PC-3 (cell line): ENCODE measurements around the gene BPGM. TPM values are rescaled to one million over a fixed set of nuclear protein-coding genes. Genes with fewer than 3 reads are reported as not detected.

Experiments used
- ATAC-seq: fragments of 200-7000 bp; cut with Tn5 transposase; 2 replicates; pipeline ENCODE4 v1.9.1; 2020; ENCODE audit warnings: mild to moderate bottlenecking, moderate library complexity
- BruUV-seq: library from RNA; stranded (reverse); fragments of 400-500 nt; replicated peaks from 2 replicates; lab custom pipeline; 2021; lab: Mats Ljungman, UMichigan
- CTCF ChIA-PET: fragments of 300-600 bp; sonication (Branson Sonifier 250); formaldehyde crosslinking; loops from one replicate; lab custom pipeline; 2022; ENCODE audit warnings: antibody characterized with exemption; lab: Charles Lee
- POLR2A ChIA-PET: fragments of 300-600 bp; sonication (Branson Sonifier 250); formaldehyde crosslinking; loops from one replicate; lab custom pipeline; 2022; ENCODE audit warnings: antibody characterized with exemption; ENCODE audit not compliant: unreplicated experiment; lab: Charles Lee
- DNase-seq: peaks from one replicate; pipeline ENCODE4 v3.0.0-alpha.2; 2015
- H2AFZ ChIP-seq: fragments of 300-600 bp; sonication (generic); 2 replicates; pipeline ENCODE4 v1.6.0; 2016; ENCODE audit warnings: antibody characterized with exemption, low read length
- H3F3A ChIP-seq: fragments of 300-600 bp; sonication (generic); one replicate; pipeline ENCODE4 v1.6.0; 2017; ENCODE audit warnings: antibody characterized with exemption, low read length, control low read depth, mild to moderate bottlenecking; ENCODE audit not compliant: unreplicated experiment
- H3K27ac ChIP-seq: fragments of 300-600 bp; sonication (generic); 2 replicates; pipeline ENCODE4 v1.5.1; 2016; ENCODE audit warnings: mild to moderate bottlenecking, low read length
- H3K27me3 ChIP-seq: fragments of 300-600 bp; sonication (generic); 2 replicates; pipeline ENCODE4 v1.6.1; 2016; ENCODE audit warnings: low read length, mixed read lengths
- H3K36me3 ChIP-seq: fragments of 300-600 bp; sonication (generic); 2 replicates; pipeline ENCODE4 v1.6.1; 2016; ENCODE audit warnings: low read depth, mixed run types, low read length, mixed read lengths
- H3K4me1 ChIP-seq: fragments of 300-600 bp; sonication (generic); 2 replicates; pipeline ENCODE4 v1.5.1; 2016; ENCODE audit warnings: low read length; ENCODE audit not compliant: insufficient read depth
- H3K4me2 ChIP-seq: fragments of 300-600 bp; sonication (generic); 2 replicates; pipeline ENCODE4 v1.6.0; 2016; ENCODE audit warnings: low read length
- H3K4me3 ChIP-seq: fragments of 300-600 bp; sonication (generic); 2 replicates; pipeline ENCODE4 v1.5.1; 2016; ENCODE audit warnings: mild to moderate bottlenecking, low read length, mixed read lengths
- H3K79me2 ChIP-seq: fragments of 300-600 bp; sonication (generic); 2 replicates; pipeline ENCODE4 v1.6.1; 2017; ENCODE audit warnings: low read length, mixed read lengths
- H3K9ac ChIP-seq: fragments of 300-600 bp; sonication (generic); 2 replicates; pipeline ENCODE4 v1.6.0; 2016; ENCODE audit warnings: mild to moderate bottlenecking, low read length
- H3K9me2 ChIP-seq: fragments of 300-600 bp; sonication (generic); replicated peaks from 2 replicates; pipeline ENCODE4 v1.6.1; 2016; ENCODE audit warnings: mixed run types, low read length, mixed read lengths
- H3K9me3 ChIP-seq: fragments of 300-600 bp; sonication (generic); 2 replicates; pipeline ENCODE4 v1.6.1; 2016; ENCODE audit warnings: low read length, mixed read lengths
- H4K20me1 ChIP-seq: fragments of 300-600 bp; sonication (generic); 2 replicates; pipeline ENCODE4 v1.6.1; 2016; ENCODE audit warnings: low read length, mixed read lengths
- EZH2 ChIP-seq: fragments of 300-600 bp; sonication (generic); IDR thresholded peaks from one replicate; pipeline ENCODE4 v1.6.1; 2017; ENCODE audit warnings: antibody characterized with exemption, mild to moderate bottlenecking, low read length; ENCODE audit not compliant: unreplicated experiment
- EZH2phosphoT487 ChIP-seq: fragments of 300-600 bp; sonication (generic); IDR thresholded peaks from 2 replicates; pipeline ENCODE4 v1.6.1; 2018; ENCODE audit warnings: mild to moderate bottlenecking, antibody characterized with exemption, low read length, borderline replicate concordance
- intact Hi-C: fragments of 100-400 bp; cut with micrococcal nuclease; formaldehyde crosslinking; loops from 2 replicates; pipeline ENCODE4 v1.9.0; 2023
- total RNA-seq: library from RNA; depleted of rRNA; stranded (reverse); fragments of >200 nt; gene quantifications from 2 replicates; pipeline ENCODE4 v1.2.3, GENCODE V29; 2014
- TF ChIP-seq, protein P1 (sequence below): fragments of 300-600 bp; sonication (generic); conservative IDR thresholded peaks from 2 replicates; pipeline ENCODE4 v1.5.1; 2017; ENCODE audit warnings: antibody characterized with exemption, low read depth, mild to moderate bottlenecking, low read length

Gene BPGM
- total RNA-seq, 1 experiment from 2014 or later, result 14.6 TPM

DNA sequence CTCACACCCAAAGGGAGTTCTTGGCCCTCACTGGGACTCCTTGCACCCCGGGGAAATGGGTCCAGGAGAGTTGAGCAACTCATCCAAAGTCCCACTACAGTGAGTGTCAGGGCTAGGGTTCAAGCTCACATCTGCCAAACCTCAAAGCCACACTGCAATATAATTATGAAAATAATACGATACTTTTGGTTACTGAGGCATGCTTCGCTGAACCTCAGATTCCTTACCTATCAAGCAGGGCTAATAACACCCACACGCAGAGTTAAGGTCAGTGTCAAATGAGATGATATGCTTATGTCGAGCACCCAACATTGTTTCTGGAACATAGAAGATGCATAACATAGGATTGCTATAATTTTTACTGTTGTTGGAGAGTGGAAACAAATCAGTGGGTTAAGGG, 58.2 kb downstream of the BPGM start:
- H3K79me2 ChIP-seq, result no peaks in the 10 kb centered on the region
- TF ChIP-seq EZH2phosphoT487, result no peak
- TF ChIP-seq, protein P1, sequence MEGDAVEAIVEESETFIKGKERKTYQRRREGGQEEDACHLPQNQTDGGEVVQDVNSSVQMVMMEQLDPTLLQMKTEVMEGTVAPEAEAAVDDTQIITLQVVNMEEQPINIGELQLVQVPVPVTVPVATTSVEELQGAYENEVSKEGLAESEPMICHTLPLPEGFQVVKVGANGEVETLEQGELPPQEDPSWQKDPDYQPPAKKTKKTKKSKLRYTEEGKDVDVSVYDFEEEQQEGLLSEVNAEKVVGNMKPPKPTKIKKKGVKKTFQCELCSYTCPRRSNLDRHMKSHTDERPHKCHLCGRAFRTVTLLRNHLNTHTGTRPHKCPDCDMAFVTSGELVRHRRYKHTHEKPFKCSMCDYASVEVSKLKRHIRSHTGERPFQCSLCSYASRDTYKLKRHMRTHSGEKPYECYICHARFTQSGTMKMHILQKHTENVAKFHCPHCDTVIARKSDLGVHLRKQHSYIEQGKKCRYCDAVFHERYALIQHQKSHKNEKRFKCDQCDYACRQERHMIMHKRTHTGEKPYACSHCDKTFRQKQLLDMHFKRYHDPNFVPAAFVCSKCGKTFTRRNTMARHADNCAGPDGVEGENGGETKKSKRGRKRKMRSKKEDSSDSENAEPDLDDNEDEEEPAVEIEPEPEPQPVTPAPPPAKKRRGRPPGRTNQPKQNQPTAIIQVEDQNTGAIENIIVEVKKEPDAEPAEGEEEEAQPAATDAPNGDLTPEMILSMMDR, result no peak
- no peak for TF ChIP-seq EZH2
- no peak overlapping the region for H3K4me2 ChIP-seq
- no peak overlapping the region for H3K27ac ChIP-seq
- ATAC-seq (no peak), DNase-seq (no peak)
- H3K9ac ChIP-seq, result no peak overlapping the region
- no peaks in the 10 kb centered on the region for H3K9me2 ChIP-seq
- no peaks in the 10 kb centered on the region for H3K27me3 ChIP-seq
- H3K36me3 ChIP-seq, result no peaks in the 10 kb centered on the region
- no peak overlapping the region for H2AFZ ChIP-seq
- intact Hi-C loops, result no loop called here
- H3K4me1 ChIP-seq, result no peaks in the 10 kb centered on the region
- H3K4me3 ChIP-seq, result no peak overlapping the region
- H3F3A ChIP-seq, result no peaks in the 10 kb centered on the region
- no peaks in the 10 kb centered on the region for H3K9me3 ChIP-seq
- H4K20me1 ChIP-seq, result no peaks in the 10 kb centered on the region
- POLR2A ChIA-PET, result no interaction called here
- CTCF ChIA-PET, result no interaction called here
- no TSS peak for BruUV-seq

DNA sequence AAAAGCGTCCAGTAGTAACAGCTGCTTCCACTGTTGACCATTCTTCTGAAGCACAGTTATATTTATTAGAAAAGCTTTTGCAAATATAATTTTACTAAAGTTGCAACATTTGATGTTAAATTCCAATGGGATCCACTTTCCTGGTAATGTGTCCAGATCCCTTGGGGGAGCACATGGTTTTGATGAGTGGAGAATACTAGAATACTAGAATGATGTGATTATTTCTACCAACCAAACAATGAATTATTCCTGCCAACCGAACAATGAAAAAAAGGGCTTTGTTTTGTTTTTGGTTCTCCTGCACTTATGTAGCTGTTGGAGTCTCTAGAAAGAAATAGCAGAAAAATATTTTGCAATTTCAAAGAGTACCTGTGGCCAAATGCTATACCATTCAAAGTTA, 59.1 kb downstream of the BPGM start:
- no peaks in the 10 kb centered on the region for H3K9me3 ChIP-seq
- TF ChIP-seq EZH2, result no peak
- no peak for TF ChIP-seq EZH2phosphoT487
- TF ChIP-seq, protein P1, result no peak
- no peaks in the 10 kb centered on the region for H4K20me1 ChIP-seq
- H3K27me3 ChIP-seq, result no peaks in the 10 kb centered on the region
- no peak overlapping the region for H3K4me2 ChIP-seq
- ChIA-PET POLR2A (no interaction called here), CTCF (no interaction called here)
- no peaks in the 10 kb centered on the region for H3K9me2 ChIP-seq
- DNase-seq, result no peak
- no peak overlapping the region for H3K9ac ChIP-seq
- H3K79me2 ChIP-seq, result no peaks in the 10 kb centered on the region
- no peak overlapping the region for H3K4me3 ChIP-seq
- no peak for ATAC-seq
- H3K36me3 ChIP-seq, result no peaks in the 10 kb centered on the region
- no TSS peak for BruUV-seq
- H2AFZ ChIP-seq, result no peak overlapping the region
- no peaks in the 10 kb centered on the region for H3K4me1 ChIP-seq
- H3F3A ChIP-seq, result no peaks in the 10 kb centered on the region
- H3K27ac ChIP-seq, result no peak overlapping the region
- intact Hi-C loops, result no loop called here

DNA sequence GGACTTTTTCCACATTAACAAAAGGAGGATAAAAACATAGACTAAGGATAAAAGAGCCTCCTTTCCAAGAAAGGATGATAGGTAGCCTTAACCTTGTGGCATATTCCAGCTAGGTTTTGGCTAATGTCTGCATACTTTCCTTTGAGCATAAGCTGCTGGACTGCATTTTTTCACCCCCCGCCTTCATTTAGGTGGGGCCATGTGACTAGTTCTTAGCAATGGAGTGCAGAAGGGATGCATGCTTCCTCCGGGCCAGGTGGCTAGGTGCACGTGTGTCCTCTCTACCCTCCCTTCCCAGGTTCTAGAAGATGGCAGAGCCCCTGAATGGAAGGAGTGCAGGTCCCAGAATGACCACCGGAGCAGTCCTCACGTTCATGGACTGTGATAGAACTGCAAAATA, 59.8 kb downstream of the BPGM start:
- Histone ChIP-seq H3K27me3 (no peaks in the 10 kb centered on the region), H3K4me3 (no peak overlapping the region), H3K4me1 (no peaks in the 10 kb centered on the region), H3K9ac (no peak overlapping the region), H3K4me2 (no peak overlapping the region), H3F3A (no peaks in the 10 kb centered on the region), H3K9me3 (no peaks in the 10 kb centered on the region), H2AFZ (no peak overlapping the region), H3K27ac (no peak overlapping the region), H3K36me3 (no peaks in the 10 kb centered on the region), H4K20me1 (no peaks in the 10 kb centered on the region), H3K9me2 (no peaks in the 10 kb centered on the region), H3K79me2 (no peaks in the 10 kb centered on the region)
- TF ChIP-seq EZH2phosphoT487 (no peak), EZH2 (no peak)
- TF ChIP-seq, protein P1, result no peak
- no TSS peak for BruUV-seq
- intact Hi-C loops, result no loop called here
- ATAC-seq, result no peak
- CTCF ChIA-PET, result no interaction called here
- DNase-seq, result peak; percentile 9
- POLR2A ChIA-PET, result no interaction called here
